Fibroblast of the aortic adventitia (primary cell): ENCODE results near the gene HAUS2. TPM values are rescaled to one million over a fixed set of nuclear protein-coding genes. Genes with fewer than 3 reads are reported as not detected.
A peak's percentile ranks its signal among the peaks of the same experiment; 100 is the strongest.

ENCODE experiments used
- DNase-seq: peaks from one replicate; pipeline ENCODE4 v3.0.0-alpha.2; 2010; ENCODE audit warnings: low read depth
- H3K4me3 ChIP-seq: 2 replicates; pipeline ENCODE4 v1.5.1; 2011; ENCODE audit warnings: low read depth, mild to moderate bottlenecking, control low read depth, low read length, moderate library complexity
- CTCF ChIP-seq: IDR thresholded peaks from 2 replicates; pipeline ENCODE4 v1.5.1; 2011; ENCODE audit warnings: mild to moderate bottlenecking, low read length, control low read depth, inconsistent platforms; ENCODE audit not compliant: insufficient read depth
- total RNA-seq: library from RNA; depleted of rRNA; stranded (reverse); fragments of >200 nt; gene quantifications from 2 replicates; pipeline ENCODE4 v1.2.3, GENCODE V29; 2012; ENCODE audit warnings: low replicate concordance

The HAUS2 gene
- total RNA-seq, 1 donor: 41.5 TPM

DNA sequence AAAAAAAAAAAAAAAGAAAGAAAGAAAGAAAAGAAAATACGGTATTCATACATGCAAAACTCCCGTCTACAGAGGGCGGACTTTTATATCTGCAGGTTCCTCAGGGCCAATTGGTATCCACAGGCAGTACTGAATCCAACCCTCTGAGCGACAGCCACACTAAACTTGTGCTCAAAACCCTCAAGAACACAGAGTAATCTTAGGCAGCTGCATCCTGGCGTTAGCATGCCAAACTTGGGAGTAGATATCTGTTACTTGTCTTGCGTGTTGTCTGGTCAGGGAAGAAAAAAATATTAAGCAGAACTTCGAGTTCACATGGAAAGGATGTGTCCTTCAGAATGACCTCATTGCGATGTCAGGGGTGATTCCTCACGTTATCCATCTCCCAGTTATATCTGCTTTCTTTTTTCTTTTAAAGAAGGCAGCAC is 40.4 kb upstream of the HAUS2 start:
- TF ChIP-seq CTCF: peak; percentile 21
- DNase-seq: peak; percentile 62
- no peak overlapping the region for H3K4me3 ChIP-seq

DNA sequence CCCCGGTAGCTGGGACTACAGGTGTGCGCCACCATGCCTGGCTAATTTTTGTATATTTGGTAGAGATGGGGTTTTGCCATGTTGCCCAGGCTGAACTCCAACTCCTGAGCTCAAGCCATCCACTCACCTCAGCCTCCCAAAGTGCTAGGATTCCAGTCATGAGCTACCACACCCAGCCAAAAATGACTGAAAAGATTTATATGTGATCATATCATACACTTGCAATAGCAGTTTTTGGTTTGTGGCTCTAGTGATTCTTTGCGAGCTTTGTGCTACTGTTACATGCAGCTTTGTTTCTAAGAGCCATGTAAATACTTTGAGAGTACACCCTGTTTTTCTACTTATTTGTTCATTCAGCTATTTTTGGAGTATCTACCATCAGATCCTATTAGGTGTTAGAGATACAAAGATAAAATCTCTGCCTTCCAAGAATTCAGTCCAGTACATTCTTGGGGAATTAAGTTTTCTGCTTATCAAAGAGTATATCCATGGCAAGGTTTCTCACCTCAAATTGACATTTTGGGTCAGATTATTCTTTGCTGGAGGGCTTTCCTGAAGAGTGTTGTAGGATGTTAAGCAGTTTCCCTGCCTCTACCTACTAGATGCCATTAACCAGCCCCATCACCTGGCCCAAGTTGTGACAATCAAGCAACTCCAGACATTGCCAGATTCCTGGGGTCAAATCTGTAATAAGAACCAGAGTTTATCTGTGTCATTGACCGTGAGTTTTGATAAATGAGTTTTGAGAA is 38.2 kb upstream of the HAUS2 start:
- DNase-seq: no peak
- TF ChIP-seq CTCF: no peak
- peak overlapping the region; percentile 16 for H3K4me3 ChIP-seq

DNA sequence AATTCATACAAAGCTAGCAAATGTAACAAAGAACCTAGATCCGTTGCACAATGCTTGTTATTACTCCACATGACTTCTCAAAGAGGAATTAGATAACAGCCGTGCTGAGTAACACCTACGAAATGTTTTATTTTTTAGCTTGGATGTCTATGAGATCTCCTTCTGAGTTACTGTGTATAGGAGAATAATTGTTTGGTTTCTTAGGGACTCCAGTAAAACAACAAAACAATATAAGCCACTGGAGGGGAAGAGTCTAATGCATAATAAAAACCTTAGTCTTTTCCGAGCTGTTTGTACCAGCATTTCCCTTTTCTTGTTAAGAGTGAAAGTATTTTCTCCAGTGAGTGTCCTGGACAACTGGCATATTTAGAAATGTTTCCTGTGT is 37.6 kb upstream of the HAUS2 start:
- TF ChIP-seq CTCF: no peak
- DNase-seq: peak; percentile 89
- H3K4me3 ChIP-seq: peak overlapping the region; percentile 23

GRCh38 chr15:42523331-42523730 is 25.3 kb upstream of the HAUS2 start:
- TF ChIP-seq CTCF: no peak
- H3K4me3 ChIP-seq: no peak overlapping the region
- no peak for DNase-seq

- no peak for DNase-seq
- no peak for TF ChIP-seq CTCF
- no peak overlapping the region for H3K4me3 ChIP-seq
Observed at GRCh38 chr15:42528970-42529369, 19.7 kb upstream of the HAUS2 start.

DNA sequence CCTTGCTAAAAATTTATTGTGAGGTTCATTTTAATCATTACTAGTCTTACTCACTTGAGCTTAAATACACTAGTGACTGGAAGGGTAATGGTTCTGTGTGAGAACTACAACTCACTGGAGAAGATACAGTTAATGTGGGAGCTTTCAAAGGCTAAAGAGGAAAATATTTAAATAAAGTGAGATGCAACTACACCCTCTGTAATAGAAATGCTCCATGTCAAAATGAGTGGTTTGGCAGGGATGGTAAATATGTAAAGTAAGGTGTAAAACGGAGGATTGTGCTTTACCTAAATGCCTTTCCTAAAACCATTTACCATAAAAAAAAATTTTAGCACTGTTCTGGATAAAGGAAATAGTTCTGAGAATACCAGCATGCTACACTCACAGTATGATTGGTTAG is 15.4 kb upstream of the HAUS2 start:
- no peak for DNase-seq
- H3K4me3 ChIP-seq: no peak overlapping the region
- TF ChIP-seq CTCF: no peak
